Measurements from ENCODE around the gene QPCTL.
"Not testable (repeated sequence)": the region's sequence is repeated elsewhere in the genome, so short reads cannot be mapped to it uniquely, and the experiment has no call there.

QPCTL gene

GRCh38 chr19:45674946-45675345 lies 17.5 kb upstream of the QPCTL start:
- no peak for DNase-seq (ENCODE audit: low read depth in 2 of 2, low spot score in 1 of 2)

- DNase-seq (ENCODE audit: low read depth in 2 of 2, low spot score in 1 of 2) = peak in 1 of 2 donors; percentile 66
Observed at GRCh38 chr19:45676851-45677263, 15.6 kb upstream of the QPCTL start.

GRCh38 chr19:45677351-45678230 lies 14.9 kb upstream of the QPCTL start:
- DNase-seq (ENCODE audit: low read depth in 2 of 2, low spot score in 1 of 2) = peak; percentile 66 to 71

GRCh38 chr19:45681391-45682015 lies 11.0 kb upstream of the QPCTL start:
- peak in 1 of 2 donors; percentile 61 for DNase-seq (ENCODE audit: low read depth in 2 of 2, low spot score in 1 of 2)

- no peak for DNase-seq (ENCODE audit: low read depth in 2 of 2, low spot score in 1 of 2)
Observed at GRCh38 chr19:45682117-45682516, 10.3 kb upstream of the QPCTL start.

- no peak for DNase-seq (ENCODE audit: low read depth in 2 of 2, low spot score in 1 of 2)
Observed at GRCh38 chr19:45682908-45683307, 9.6 kb upstream of the QPCTL start.

GRCh38 chr19:45685045-45685444 lies 7.4 kb upstream of the QPCTL start:
- DNase-seq (ENCODE audit: low read depth in 2 of 2, low spot score in 1 of 2) = not testable (repeated sequence)

- no peak for DNase-seq (ENCODE audit: low read depth in 2 of 2, low spot score in 1 of 2)
Observed at GRCh38 chr19:45687599-45687998, 4.9 kb upstream of the QPCTL start.

- DNase-seq (ENCODE audit: low read depth in 2 of 2, low spot score in 1 of 2) = peak; percentile 83 to 89
Observed at GRCh38 chr19:45691516-45692186, 815 bp upstream of the QPCTL start, which contains the start of gene SNRPD2. SNRPD2 (minus strand) TSS chr19:45691953; CDS start chr19:45691888, 65 bp downstream.

GRCh38 chr19:45693106-45693788 lies 781 bp downstream of the QPCTL start:
- peak; percentile 36 to 56 for DNase-seq (ENCODE audit: low read depth in 2 of 2, low spot score in 1 of 2)

GRCh38 chr19:45701676-45702075 lies 9.2 kb downstream of the QPCTL start:
- no peak for DNase-seq (ENCODE audit: low read depth in 2 of 2, low spot score in 1 of 2)

GRCh38 chr19:45705115-45705514 lies 12.6 kb downstream of the QPCTL start:
- no peak for DNase-seq (ENCODE audit: low read depth in 2 of 2, low spot score in 1 of 2)

GRCh38 chr19:45705710-45706415 lies 13.4 kb downstream of the QPCTL start:
- DNase-seq (ENCODE audit: low read depth in 2 of 2, low spot score in 1 of 2) = no peak

- DNase-seq (ENCODE audit: low read depth in 2 of 2, low spot score in 1 of 2) = no peak
Observed at GRCh38 chr19:45710356-45711130, 18.1 kb downstream of the QPCTL start.

- no peak for DNase-seq (ENCODE audit: low read depth in 2 of 2, low spot score in 1 of 2)
Observed at GRCh38 chr19:45711851-45712698, 19.6 kb downstream of the QPCTL start.

- DNase-seq (ENCODE audit: low read depth in 2 of 2, low spot score in 1 of 2) = no peak
Observed at GRCh38 chr19:45712699-45713067, 20.2 kb downstream of the QPCTL start.

- no peak for DNase-seq (ENCODE audit: low read depth in 2 of 2, low spot score in 1 of 2)
Observed at GRCh38 chr19:45713141-45713540, 20.7 kb downstream of the QPCTL start.

GRCh38 chr19:45715139-45715538 lies 22.7 kb downstream of the QPCTL start:
- no peak for DNase-seq (ENCODE audit: low read depth in 2 of 2, low spot score in 1 of 2)
